RWPE2 (cell line): ENCODE measurements around the gene PSMA8.

Experiments used
- ATAC-seq: fragments of 200-7000 bp; cut with Tn5 transposase; 3 replicates; pipeline ENCODE4 v1.9.1; 2021; ENCODE audit warnings: low read depth
- DNase-seq: peaks from one replicate; pipeline ENCODE4 v3.0.0-alpha.2; 2020; ENCODE audit warnings: low spot score
- H3K27ac ChIP-seq: fragments of 450-650 bp; 2 replicates; pipeline ENCODE4 v1.5.1; 2017; ENCODE audit warnings: mild to moderate bottlenecking; ENCODE audit not compliant: poor library complexity, severe bottlenecking
- H3K27me3 ChIP-seq: fragments of 250-450 bp; sonication (Bioruptor Pico); 2 replicates; pipeline ENCODE4 v1.5.1; 2021; ENCODE audit warnings: mild to moderate bottlenecking, moderate library complexity; ENCODE audit not compliant: insufficient read depth, poor library complexity, severe bottlenecking
- H3K36me3 ChIP-seq: fragments of 250-450 bp; sonication (Bioruptor Pico); 2 replicates; pipeline ENCODE4 v1.5.1; 2020; ENCODE audit warnings: low read depth, mild to moderate bottlenecking, moderate library complexity
- H3K4me1 ChIP-seq: fragments of 250-450 bp; sonication (Bioruptor Pico); 2 replicates; pipeline ENCODE4 v1.5.1; 2021; ENCODE audit warnings: mild to moderate bottlenecking, moderate library complexity; ENCODE audit not compliant: insufficient read depth, poor library complexity, severe bottlenecking
- H3K4me3 ChIP-seq: fragments of 250-450 bp; sonication (Bioruptor Pico); 2 replicates; pipeline ENCODE4 v1.5.1; 2021; ENCODE audit warnings: mild to moderate bottlenecking, moderate library complexity; ENCODE audit not compliant: severe bottlenecking
- H3K9me3 ChIP-seq: fragments of 250-450 bp; sonication (Bioruptor Pico); 2 replicates; pipeline ENCODE4 v1.5.1; 2021; ENCODE audit warnings: mild to moderate bottlenecking, moderate library complexity; ENCODE audit not compliant: severe bottlenecking
- TF ChIP-seq, protein P1 (sequence below): fragments of 450-650 bp; IDR thresholded peaks from one replicate; pipeline ENCODE4 v1.5.1; 2017; ENCODE audit warnings: mild to moderate bottlenecking, moderate library complexity; ENCODE audit not compliant: poor library complexity, severe bottlenecking

The PSMA8 gene

DNA sequence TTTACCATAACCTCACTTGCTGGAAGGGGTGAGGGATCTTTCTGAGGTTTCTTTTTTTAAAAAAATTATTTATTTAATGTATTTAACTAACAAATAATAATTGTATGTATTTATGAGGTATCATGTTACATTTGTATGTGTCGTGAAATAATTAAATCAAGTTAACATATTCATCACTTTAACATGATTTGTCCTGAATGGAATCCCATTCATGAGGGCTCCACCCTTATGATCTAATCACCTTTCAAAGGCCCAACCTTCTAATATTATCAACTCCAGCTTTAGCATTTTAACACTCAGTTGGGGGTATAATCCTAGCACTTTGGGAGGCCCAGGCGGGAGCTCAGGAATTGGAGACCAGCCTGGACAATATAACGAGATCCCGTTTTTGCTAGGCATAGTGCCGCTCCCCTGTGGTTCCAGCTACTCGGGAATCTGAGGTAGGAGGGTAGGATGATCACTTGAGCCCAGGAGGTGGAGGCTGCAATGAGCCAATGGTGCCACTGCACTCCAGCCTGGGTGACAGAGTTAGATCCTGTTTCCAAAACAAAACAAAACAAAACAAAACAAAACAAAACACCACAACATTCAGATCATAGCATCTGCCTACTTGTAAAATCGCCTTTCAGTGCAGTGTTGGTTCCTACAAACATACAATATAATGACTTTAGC lies 91.5 kb downstream of the PSMA8 start:
- Histone ChIP-seq H3K9me3 (no peaks in the 10 kb centered on the region), H3K27me3 (no peaks in the 10 kb centered on the region), H3K36me3 (no peaks in the 10 kb centered on the region), H3K4me3 (no peak overlapping the region), H3K27ac (no peak overlapping the region), H3K4me1 (peaks cover 20% of the 10 kb centered on the region)
- ATAC-seq: no peak
- TF ChIP-seq, protein P1, sequence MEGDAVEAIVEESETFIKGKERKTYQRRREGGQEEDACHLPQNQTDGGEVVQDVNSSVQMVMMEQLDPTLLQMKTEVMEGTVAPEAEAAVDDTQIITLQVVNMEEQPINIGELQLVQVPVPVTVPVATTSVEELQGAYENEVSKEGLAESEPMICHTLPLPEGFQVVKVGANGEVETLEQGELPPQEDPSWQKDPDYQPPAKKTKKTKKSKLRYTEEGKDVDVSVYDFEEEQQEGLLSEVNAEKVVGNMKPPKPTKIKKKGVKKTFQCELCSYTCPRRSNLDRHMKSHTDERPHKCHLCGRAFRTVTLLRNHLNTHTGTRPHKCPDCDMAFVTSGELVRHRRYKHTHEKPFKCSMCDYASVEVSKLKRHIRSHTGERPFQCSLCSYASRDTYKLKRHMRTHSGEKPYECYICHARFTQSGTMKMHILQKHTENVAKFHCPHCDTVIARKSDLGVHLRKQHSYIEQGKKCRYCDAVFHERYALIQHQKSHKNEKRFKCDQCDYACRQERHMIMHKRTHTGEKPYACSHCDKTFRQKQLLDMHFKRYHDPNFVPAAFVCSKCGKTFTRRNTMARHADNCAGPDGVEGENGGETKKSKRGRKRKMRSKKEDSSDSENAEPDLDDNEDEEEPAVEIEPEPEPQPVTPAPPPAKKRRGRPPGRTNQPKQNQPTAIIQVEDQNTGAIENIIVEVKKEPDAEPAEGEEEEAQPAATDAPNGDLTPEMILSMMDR: no peak
- no peak for DNase-seq

DNA sequence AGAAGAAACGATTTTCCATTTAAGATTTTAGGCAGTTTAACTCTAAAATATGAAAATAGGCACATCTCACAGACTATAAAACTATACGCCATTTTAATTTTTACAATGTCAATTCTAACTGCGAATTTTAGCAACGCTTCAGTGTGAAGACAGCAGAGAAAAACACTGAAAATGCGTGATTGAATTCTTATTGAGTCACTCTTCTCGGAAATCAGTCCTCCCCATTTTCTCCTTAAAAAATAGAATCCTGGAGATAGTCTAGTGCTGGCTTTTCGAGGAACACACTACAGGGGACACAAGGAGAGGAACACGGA lies 92.2 kb downstream of the PSMA8 start:
- Histone ChIP-seq H3K36me3 (no peaks in the 10 kb centered on the region), H3K9me3 (no peaks in the 10 kb centered on the region), H3K4me3 (peak overlapping the region; percentile 86), H3K27ac (no peak overlapping the region), H3K4me1 (peaks cover 20% of the 10 kb centered on the region), H3K27me3 (no peaks in the 10 kb centered on the region)
- no peak for ATAC-seq
- DNase-seq: no peak
- TF ChIP-seq, protein P1: no peak

DNA sequence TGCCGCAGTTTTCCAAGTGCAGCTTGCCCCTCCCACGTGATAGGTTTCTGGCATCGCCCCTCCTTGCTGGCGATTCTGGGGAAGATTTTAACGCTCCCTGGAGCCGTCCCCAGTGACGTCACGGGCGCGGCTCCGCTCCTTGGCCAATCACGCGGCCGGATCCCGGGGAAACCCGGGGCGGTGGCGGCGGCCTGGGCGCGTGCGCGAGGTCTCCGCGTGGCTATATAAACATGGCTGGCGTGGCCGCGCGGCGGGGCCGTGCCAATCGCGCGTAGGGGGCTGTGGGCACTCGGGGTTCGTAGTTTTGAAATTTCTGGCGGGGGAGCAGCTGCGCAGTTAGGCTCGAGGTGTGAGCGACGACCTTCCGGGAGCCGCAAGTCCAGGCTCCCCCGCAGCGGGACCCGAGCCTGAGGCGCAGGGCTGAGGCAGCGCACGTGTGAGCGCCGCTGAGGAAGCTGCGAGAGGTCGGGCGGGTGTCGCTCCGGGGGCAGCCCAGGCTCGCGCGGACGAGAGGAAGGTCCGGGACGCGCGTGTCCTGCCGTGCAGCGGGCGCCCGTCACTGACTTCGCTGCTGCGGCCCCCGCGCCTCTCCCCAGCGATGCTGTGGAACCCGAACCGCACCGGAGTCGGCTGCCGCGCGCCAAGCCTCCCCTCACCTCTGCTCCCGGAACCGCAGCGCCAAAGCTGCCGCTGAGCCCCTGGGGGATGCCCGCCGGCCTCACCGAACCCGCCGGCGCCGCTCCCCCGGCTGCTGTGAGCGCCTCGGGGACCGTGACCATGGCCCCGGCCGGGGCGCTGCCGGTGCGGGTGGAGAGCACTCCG lies 92.8 kb downstream of the PSMA8 start, which contains the start of gene TAF4B:
Gene TAF4B, plus strand, starts transcription at position 217 of the 822 bp plus-strand sequence. Its CDS starts 489 bp downstream, at position 706.
- Histone ChIP-seq H3K36me3 (no peaks in the 10 kb centered on the region), H3K4me1 (peaks cover 20% of the 10 kb centered on the region), H3K27me3 (no peaks in the 10 kb centered on the region), H3K9me3 (no peaks in the 10 kb centered on the region), H3K4me3 (peak within 1 kb of the TSS; percentile 86), H3K27ac (peak within 1 kb of the TSS; percentile 10)
- ATAC-seq (peak; percentile 86), DNase-seq (peak; percentile 88)
- TF ChIP-seq, protein P1: no peak

DNA sequence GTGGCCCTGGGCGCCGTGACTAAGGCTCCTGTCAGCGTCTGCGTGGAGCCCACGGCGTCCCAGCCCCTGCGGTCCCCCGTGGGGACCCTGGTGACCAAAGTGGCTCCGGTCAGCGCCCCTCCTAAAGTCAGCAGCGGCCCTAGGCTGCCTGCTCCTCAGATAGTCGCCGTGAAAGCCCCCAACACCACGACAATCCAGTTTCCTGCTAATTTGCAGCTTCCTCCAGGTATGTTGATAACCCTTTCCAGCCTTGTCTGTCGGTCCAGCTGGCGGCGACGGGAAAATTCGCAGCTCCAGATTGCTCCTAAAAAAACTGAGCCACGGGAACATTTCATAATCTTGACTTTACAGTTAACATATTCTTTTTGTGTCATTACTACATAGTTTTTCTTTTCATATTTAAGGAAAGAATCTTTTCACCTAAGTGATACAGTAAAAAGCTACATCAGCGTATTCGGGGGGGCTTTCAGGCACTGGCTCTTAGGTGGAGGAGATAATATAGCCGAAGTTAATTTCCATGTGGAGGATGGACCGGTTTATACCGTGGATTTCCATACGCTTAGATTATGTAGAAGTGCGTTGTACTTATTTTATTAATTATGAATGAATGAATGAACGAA lies 93.5 kb downstream of the PSMA8 start:
- no peaks in the 10 kb centered on the region for H3K27me3 ChIP-seq
- DNase-seq: no peak
- ATAC-seq: peak; percentile 36
- H3K27ac ChIP-seq: peak overlapping the region; percentile 10
- TF ChIP-seq, protein P1: no peak
- peaks cover 20% of the 10 kb centered on the region for H3K4me1 ChIP-seq
- H3K4me3 ChIP-seq: peak overlapping the region; percentile 86
- no peaks in the 10 kb centered on the region for H3K36me3 ChIP-seq
- H3K9me3 ChIP-seq: no peaks in the 10 kb centered on the region
